Neural cell (in vitro differentiated cells): ENCODE measurements around the gene TFIP11. TPM values are rescaled to one million over a fixed set of nuclear protein-coding genes. Genes with fewer than 3 reads are reported as not detected.
A peak's percentile ranks its signal among the peaks of the same experiment; 100 is the strongest.

ENCODE experiments used
- H2AFZ ChIP-seq: fragments of 200-600, 300-800 bp; sonication (generic), shearing (Covaris generic); 2 replicates; pipeline ENCODE4 v1.6.0; 2014; ENCODE audit warnings: low read depth, mild to moderate bottlenecking, antibody characterized with exemption, low read length, moderate library complexity
- H3F3A ChIP-seq: fragments of 200-600 bp; shearing (Covaris generic); 2 replicates; pipeline ENCODE4 v1.6.1; 2016; ENCODE audit warnings: mild to moderate bottlenecking, moderate library complexity, mixed read lengths, antibody characterized with exemption, low read length; ENCODE audit not compliant: insufficient read depth, poor library complexity, severe bottlenecking
- H3K27ac ChIP-seq: fragments of 200-600, 300-800 bp; sonication (generic), shearing (Covaris generic); 2 replicates; pipeline ENCODE4 v1.5.1; 2014; ENCODE audit warnings: mild to moderate bottlenecking, low read length, moderate library complexity
- H3K27me3 ChIP-seq: fragments of 300-800, 200-600 bp; sonication (generic), shearing (Covaris generic); 2 replicates; pipeline ENCODE4 v1.6.0; 2014; ENCODE audit warnings: mild to moderate bottlenecking, low read depth, low read length, moderate library complexity; ENCODE audit not compliant: insufficient read depth
- H3K36me3 ChIP-seq: fragments of 300-800, 200-600 bp; sonication (generic), shearing (Covaris generic); 2 replicates; pipeline ENCODE4 v1.5.1; 2014; ENCODE audit warnings: mild to moderate bottlenecking, antibody characterized with exemption, low read length, moderate library complexity; ENCODE audit not compliant: insufficient read depth
- H3K4me2 ChIP-seq: fragments of 300-800, 200-600 bp; sonication (generic), shearing (Covaris generic); 2 replicates; pipeline ENCODE4 v1.6.0; 2014; ENCODE audit warnings: mild to moderate bottlenecking, low read length
- H3K4me3 ChIP-seq: fragments of 300-800, 200-600 bp; sonication (generic), shearing (Covaris generic); 2 replicates; pipeline ENCODE4 v1.5.1; 2014; ENCODE audit warnings: mild to moderate bottlenecking, low read length, moderate library complexity
- H3K79me2 ChIP-seq: fragments of 200-600 bp; shearing (Covaris generic); replicated peaks from 2 replicates; pipeline ENCODE4 v1.6.0; 2014; ENCODE audit warnings: mild to moderate bottlenecking, low read length, moderate library complexity; ENCODE audit not compliant: insufficient read depth
- H3K9ac ChIP-seq: fragments of 300-800, 200-600 bp; sonication (generic), shearing (Covaris generic); 2 replicates; pipeline ENCODE4 v1.6.1; 2016; ENCODE audit warnings: mild to moderate bottlenecking, low read length, mixed read lengths
- H3K9me2 ChIP-seq: fragments of 200-600 bp; shearing (Covaris generic); 2 replicates; pipeline ENCODE4 v1.6.1; 2016; ENCODE audit warnings: mild to moderate bottlenecking, low read length, mixed read lengths; ENCODE audit not compliant: insufficient read depth
- H3K9me3 ChIP-seq: fragments of 200-600, 300-800 bp; sonication (generic), shearing (Covaris generic); 2 replicates; pipeline ENCODE4 v1.6.1; 2016; ENCODE audit warnings: mild to moderate bottlenecking, mixed run types, low read length, moderate library complexity, mixed read lengths
- H4K20me1 ChIP-seq: fragments of 200-600 bp; shearing (Covaris generic); 2 replicates; pipeline ENCODE4 v1.6.1; 2016; ENCODE audit warnings: mild to moderate bottlenecking, mixed run types; ENCODE audit not compliant: insufficient read depth
- CTCF ChIP-seq: fragments of 450-650 bp; IDR thresholded peaks from 2 replicates; pipeline ENCODE4 v1.5.1; 2014; ENCODE audit warnings: antibody characterized with exemption, mild to moderate bottlenecking, moderate library complexity; ENCODE audit not compliant: poor library complexity, severe bottlenecking
- EP300 ChIP-seq: fragments of 450-650 bp; conservative IDR thresholded peaks from 2 replicates; pipeline ENCODE4 v1.6.1; 2014; ENCODE audit warnings: antibody characterized with exemption, mild to moderate bottlenecking, moderate library complexity; ENCODE audit not compliant: poor library complexity, severe bottlenecking
- EZH2 ChIP-seq: fragments of 200-600, 300-800 bp; shearing (Covaris generic), sonication (generic); IDR thresholded peaks from 2 replicates; pipeline ENCODE4 v1.6.1; 2014; ENCODE audit warnings: antibody characterized with exemption, low read length, borderline replicate concordance, mild to moderate bottlenecking; ENCODE audit not compliant: insufficient read depth, poor library complexity, severe bottlenecking
- MXI1 ChIP-seq: fragments of 450-650 bp; conservative IDR thresholded peaks from 2 replicates; pipeline ENCODE4 v1.6.1; 2014; ENCODE audit warnings: antibody characterized with exemption, mild to moderate bottlenecking; ENCODE audit not compliant: poor library complexity, severe bottlenecking
- POLR2AphosphoS5 ChIP-seq: IDR thresholded peaks from 2 replicates; pipeline ENCODE4 v1.6.1; 2012
- RAD21 ChIP-seq: fragments of 450-650 bp; conservative IDR thresholded peaks from 2 replicates; pipeline ENCODE4 v1.6.1; 2014; ENCODE audit warnings: antibody characterized with exemption, mild to moderate bottlenecking, moderate library complexity
- REST ChIP-seq: IDR thresholded peaks from 2 replicates; pipeline ENCODE4 v1.6.1; 2012; ENCODE audit warnings: borderline replicate concordance
- SMC3 ChIP-seq: fragments of 450-650 bp; conservative IDR thresholded peaks from 2 replicates; pipeline ENCODE4 v1.6.1; 2014; ENCODE audit warnings: antibody characterized with exemption, mild to moderate bottlenecking, moderate library complexity; ENCODE audit not compliant: poor library complexity
- TAF1 ChIP-seq: IDR thresholded peaks from 2 replicates; pipeline ENCODE4 v1.6.1; 2012; ENCODE audit warnings: low read depth
- polyA plus RNA-seq: library from polyadenylated mRNA; depleted of rRNA; stranded (reverse); fragments of >200 nt; gene quantifications from 2 replicates; pipeline ENCODE4 v1.2.3, GENCODE V29; 2014

Gene TFIP11
- polyA plus RNA-seq, 1 donor from 2014 or later = 49.8 TPM

GRCh38 chr22:26482161-26482560, 30.1 kb downstream of the TFIP11 start:
- Histone ChIP-seq H4K20me1 (no peaks in the 10 kb centered on the region), H3K36me3 (no peaks in the 10 kb centered on the region), H3K4me3 (peak overlapping the region; percentile 84), H3K27me3 (no peaks in the 10 kb centered on the region), H2AFZ (no peak overlapping the region), H3K79me2 (peaks cover 32% of the 10 kb centered on the region), H3K27ac (no peak overlapping the region), H3K9me2 (no peaks in the 10 kb centered on the region), H3K9ac (peak overlapping the region; percentile 95), H3F3A (no peaks in the 10 kb centered on the region), H3K9me3 (no peaks in the 10 kb centered on the region), H3K4me2 (peak overlapping the region; percentile 90)
- TF ChIP-seq SMC3 (no peak), REST (no peak), CTCF (no peak)

GRCh38 chr22:26481694-26482093, 30.6 kb downstream of the TFIP11 start:
- Histone ChIP-seq H3K36me3 (no peaks in the 10 kb centered on the region), H3K9me3 (no peaks in the 10 kb centered on the region), H3K27me3 (no peaks in the 10 kb centered on the region), H3K79me2 (peaks cover 32% of the 10 kb centered on the region), H4K20me1 (no peaks in the 10 kb centered on the region), H3F3A (no peaks in the 10 kb centered on the region), H3K9me2 (no peaks in the 10 kb centered on the region), H3K4me2 (no peak overlapping the region), H2AFZ (no peak overlapping the region), H3K9ac (no peak overlapping the region), H3K27ac (no peak overlapping the region), H3K4me3 (peak overlapping the region; percentile 84)
- TF ChIP-seq MXI1 (no peak), POLR2AphosphoS5 (no peak), SMC3 (no peak), EP300 (no peak), EZH2 (no peak), CTCF (no peak), REST (no peak), TAF1 (no peak), RAD21 (no peak)
